Small intestine (tissue), 7 donors: Measurements from ENCODE around the gene CHST8. TPM values are rescaled to one million over a fixed set of nuclear protein-coding genes. Genes with fewer than 3 reads are reported as not detected.

Experiments used
- DNase-seq, 2 donors: peaks; one replicate each; pipeline versions ENCODE4 v3.0.0 to v3.0.0-alpha.2; 2013
- FAIRE-seq: peaks from 2 replicates; lab custom pipeline; 2012; peaks lifted over from hg19 to GRCh38; lab: Jason Lieb, UNC
- H3K27ac ChIP-seq, 3 donors: one replicate each; pipeline ENCODE4 v1.5.1; 2013; ENCODE audit warnings: low read length in 2 of 3, mild to moderate bottlenecking in 2 of 3, control low read depth in 1 of 3, inconsistent platforms in 1 of 3, low read depth in 1 of 3, moderate library complexity in 1 of 3
- H3K27me3 ChIP-seq, 3 donors: one replicate each; pipeline ENCODE4 v1.6.1; 2013; ENCODE audit warnings: low read length in 3 of 3, inconsistent platforms in 1 of 3; ENCODE audit not compliant: control insufficient read depth in 3 of 3, insufficient read depth in 3 of 3
- H3K36me3 ChIP-seq, 3 donors: one replicate each; pipeline ENCODE4 v1.6.1; 2013; ENCODE audit warnings: low read length in 3 of 3, inconsistent platforms in 1 of 3, low read depth in 1 of 3, mild to moderate bottlenecking in 1 of 3, moderate library complexity in 1 of 3; ENCODE audit not compliant: control insufficient read depth in 3 of 3, insufficient read depth in 2 of 3
- H3K4me1 ChIP-seq, 3 donors: one replicate each; pipeline ENCODE4 v1.6.1; 2013; ENCODE audit warnings: low read length in 2 of 3, inconsistent platforms in 1 of 3, low read depth in 1 of 3, mild to moderate bottlenecking in 1 of 3, moderate library complexity in 1 of 3; ENCODE audit not compliant: control insufficient read depth in 3 of 3, insufficient read depth in 2 of 3
- H3K4me3 ChIP-seq, 3 donors: one replicate each; pipeline ENCODE4 v1.5.1; 2013; ENCODE audit warnings: low read length in 3 of 3, control low read depth in 1 of 3, inconsistent platforms in 1 of 3, low read depth in 1 of 3, mild to moderate bottlenecking in 1 of 3, moderate library complexity in 1 of 3
- H3K9me3 ChIP-seq, 2 donors: one replicate each; pipeline ENCODE4 v1.6.1; 2013; ENCODE audit warnings: low read depth in 1 of 2, low read length in 1 of 2; ENCODE audit not compliant: control insufficient read depth in 2 of 2, insufficient read depth in 1 of 2
- WGBS, 3 donors: extraction: QIAGEN DNeasy Blood & Tissue Kit; methylation state at CpG; one replicate each; pipeline ENCODE4 v1.1.7; 2013; 5-methylcytosine and 5-hydroxymethylcytosine counted together
- polyA plus RNA-seq, 4 donors: library from polyadenylated mRNA; stranded (reverse) in 3 of 4; unstranded in 1 of 4; fragments of 200-250 nt in 3 of 4; fragments of 120-200 nt in 1 of 4; gene quantifications; one replicate each; pipeline versions ENCODE4 v1.2.1 to v1.2.3, GENCODE V29; 2013
- donor health status: healthy with polysubstance abuse.
- donor health status: control.
- donor health status: control.
- donor health status: Bipolar disorder and iron deficiency.
- donor health status: healthy.

The CHST8 gene
- polyA plus RNA-seq, 4 donors = 0.21 to 0.54 TPM; not detected in 2

DNA sequence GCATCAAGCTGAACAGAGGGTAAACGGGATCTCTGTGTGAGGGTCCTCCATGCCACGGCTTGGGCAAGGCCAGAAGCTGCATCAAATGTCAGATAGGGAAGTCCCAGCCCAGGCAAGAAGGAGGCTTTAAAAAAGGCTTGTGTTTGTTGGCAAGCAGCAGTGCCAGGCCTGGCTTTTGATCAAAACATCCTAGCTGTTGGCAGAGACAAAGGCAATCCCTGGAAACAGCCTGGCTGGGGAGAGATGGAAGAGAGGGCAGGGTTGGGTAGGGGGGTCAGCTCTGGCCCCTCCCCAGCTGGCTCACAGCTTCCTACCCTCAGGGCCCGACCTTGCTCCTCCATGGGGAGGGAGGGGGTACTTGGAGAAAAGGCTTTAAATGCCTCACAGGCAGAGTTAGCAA is 113.2 kb downstream of the CHST8 start:
- H3K36me3 ChIP-seq = no peaks in the 10 kb centered on the region
- DNase-seq = no peak
- no peak overlapping the region for H3K27ac ChIP-seq
- H3K4me3 ChIP-seq = no peak overlapping the region
- no peak for FAIRE-seq
- WGBS, 3 donors = 23 to 38% (median 27%) methylated on average over 3 of the region's 3 CpGs
- no peaks in the 10 kb centered on the region for H3K4me1 ChIP-seq
- H3K27me3 ChIP-seq = no peaks in the 10 kb centered on the region
- H3K9me3 ChIP-seq = peaks cover 0 to 2% of the 10 kb centered on the region in 2 donors

DNA sequence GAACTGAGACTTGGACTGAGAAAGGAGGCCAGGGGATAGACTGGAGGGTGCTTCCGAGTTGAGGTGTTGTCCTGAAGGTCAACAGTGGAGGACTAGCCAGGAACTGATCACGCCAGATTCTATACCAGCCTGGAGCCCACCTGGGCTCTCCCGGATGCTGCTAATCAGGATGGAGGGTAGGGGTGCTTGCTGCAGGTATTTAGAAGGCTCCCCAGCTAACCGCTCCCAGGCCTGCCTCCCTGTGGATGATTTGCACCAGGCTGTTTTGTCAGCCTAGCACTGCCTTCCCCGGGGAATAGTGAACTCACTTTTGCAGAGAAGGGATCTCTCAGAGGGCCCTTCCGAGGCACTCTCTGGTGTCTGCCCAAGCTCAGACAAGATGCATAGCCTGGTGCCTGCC is 114.4 kb downstream of the CHST8 start:
- no peak for FAIRE-seq
- H3K4me1 ChIP-seq = no peaks in the 10 kb centered on the region
- no peaks in the 10 kb centered on the region for H3K27me3 ChIP-seq
- no peak overlapping the region for H3K4me3 ChIP-seq
- peaks cover 0 to 2% of the 10 kb centered on the region in 2 donors for H3K9me3 ChIP-seq
- H3K36me3 ChIP-seq = no peaks in the 10 kb centered on the region
- WGBS, 3 donors = 44 to 55% (median 53%) methylated on average over 6 of the region's 6 CpGs
- no peak overlapping the region for H3K27ac ChIP-seq
- no peak for DNase-seq

DNA sequence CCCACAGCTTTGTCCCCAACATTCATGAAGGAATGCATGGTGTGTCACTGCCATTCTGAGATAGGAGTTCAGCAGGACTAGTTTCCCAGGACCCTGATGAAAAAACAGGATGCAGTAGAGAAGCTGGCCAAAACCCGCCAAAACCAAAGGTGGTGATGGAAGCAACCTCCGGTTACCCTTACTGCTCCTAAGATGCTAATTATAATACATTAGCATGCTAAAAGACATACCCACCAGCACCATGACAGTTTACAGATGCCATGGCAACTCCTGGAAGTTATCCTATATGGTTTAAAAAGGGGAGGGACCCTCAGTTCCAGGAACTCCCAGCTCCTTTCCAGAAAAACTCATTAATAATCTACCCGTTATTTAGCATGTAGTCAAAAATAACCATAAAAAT is 115.0 kb downstream of the CHST8 start:
- 40 to 55% (median 44%) methylated on average over 3 of the region's 3 CpGs for WGBS, 3 donors
- FAIRE-seq (no peak), DNase-seq (no peak)
- Histone ChIP-seq H3K36me3 (no peaks in the 10 kb centered on the region), H3K27ac (no peak overlapping the region), H3K27me3 (no peaks in the 10 kb centered on the region), H3K4me1 (no peaks in the 10 kb centered on the region), H3K9me3 (peaks cover 0 to 2% of the 10 kb centered on the region in 2 donors), H3K4me3 (no peak overlapping the region)

DNA sequence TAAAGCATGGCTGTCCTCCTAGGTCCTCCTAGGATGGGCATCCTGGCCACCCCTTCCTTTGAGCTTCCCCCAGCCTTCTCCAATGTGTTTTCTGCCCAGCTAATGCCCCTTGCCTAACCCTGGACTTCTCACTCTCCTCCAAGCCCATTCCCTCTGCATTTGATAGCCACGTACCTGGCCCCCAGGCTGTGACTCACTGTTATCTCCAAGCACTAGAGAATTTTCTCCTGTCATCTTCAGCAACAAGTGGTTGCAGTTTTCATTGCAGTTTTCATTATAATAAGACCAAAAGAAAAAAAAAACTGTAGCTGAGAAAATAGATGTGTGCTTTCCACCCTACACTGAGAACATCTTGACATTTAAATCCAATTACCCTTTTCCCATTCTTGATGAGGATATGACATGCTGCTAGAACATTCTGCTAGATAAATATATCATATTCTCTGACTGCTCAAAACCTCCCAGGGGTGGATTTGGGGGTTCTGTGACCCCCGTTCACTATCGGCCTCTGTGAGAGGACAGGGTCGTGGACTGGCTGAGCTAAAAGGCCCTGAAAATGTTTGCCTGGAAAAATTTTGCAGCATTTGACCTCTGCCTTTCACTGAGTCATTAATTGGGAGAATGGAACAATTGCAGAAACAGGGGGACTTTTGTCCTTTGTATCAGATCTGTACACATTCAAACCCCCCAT is 116.1 kb downstream of the CHST8 start:
- 42 to 66% (median 52%) methylated on average over 4 of the region's 4 CpGs for WGBS, 3 donors
- H3K27ac ChIP-seq = no peak overlapping the region
- H3K4me3 ChIP-seq = no peak overlapping the region
- H3K9me3 ChIP-seq = no peaks in the 10 kb centered on the region
- FAIRE-seq (no peak), DNase-seq (no peak)
- H3K4me1 ChIP-seq = no peaks in the 10 kb centered on the region
- no peaks in the 10 kb centered on the region for H3K27me3 ChIP-seq
- H3K36me3 ChIP-seq = no peaks in the 10 kb centered on the region

DNA sequence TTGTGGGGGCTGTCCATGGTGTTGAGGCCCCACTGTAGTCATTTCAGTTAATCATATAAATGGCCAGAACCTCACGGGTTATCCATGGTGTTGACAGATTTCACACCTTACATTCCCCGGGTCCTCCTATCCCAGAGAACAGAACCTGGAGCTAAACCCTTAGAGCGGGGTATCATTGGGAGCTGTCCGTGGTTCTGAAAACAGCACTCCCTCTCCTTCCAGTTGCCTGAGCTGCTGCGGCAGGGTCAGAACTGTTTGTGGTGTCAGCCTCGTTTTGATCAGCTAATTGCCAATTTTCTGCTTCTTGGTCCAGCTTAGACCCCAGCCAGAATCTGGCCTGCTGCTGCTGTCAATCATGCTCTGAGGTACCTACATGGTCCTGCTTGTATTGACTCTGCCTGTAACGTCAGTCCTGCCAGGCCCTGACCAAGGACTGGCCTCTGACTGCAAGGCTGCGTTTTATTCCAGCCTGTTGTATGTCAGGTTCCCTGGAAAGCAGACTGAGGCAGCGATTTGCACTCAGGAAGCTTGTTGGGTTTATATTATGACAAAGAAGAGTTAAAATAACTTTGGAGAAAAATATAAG is 119.2 kb downstream of the CHST8 start:
- H3K27me3 ChIP-seq = no peaks in the 10 kb centered on the region
- no peaks in the 10 kb centered on the region for H3K9me3 ChIP-seq
- H3K4me1 ChIP-seq = no peaks in the 10 kb centered on the region
- no peak overlapping the region for H3K27ac ChIP-seq
- no peak overlapping the region for H3K4me3 ChIP-seq
- WGBS, 3 donors = 19 to 22% (median 21%) methylated on average over 9 of the region's 9 CpGs
- FAIRE-seq (no peak), DNase-seq (peak; percentile 25 to 64)
- H3K36me3 ChIP-seq = no peaks in the 10 kb centered on the region

DNA sequence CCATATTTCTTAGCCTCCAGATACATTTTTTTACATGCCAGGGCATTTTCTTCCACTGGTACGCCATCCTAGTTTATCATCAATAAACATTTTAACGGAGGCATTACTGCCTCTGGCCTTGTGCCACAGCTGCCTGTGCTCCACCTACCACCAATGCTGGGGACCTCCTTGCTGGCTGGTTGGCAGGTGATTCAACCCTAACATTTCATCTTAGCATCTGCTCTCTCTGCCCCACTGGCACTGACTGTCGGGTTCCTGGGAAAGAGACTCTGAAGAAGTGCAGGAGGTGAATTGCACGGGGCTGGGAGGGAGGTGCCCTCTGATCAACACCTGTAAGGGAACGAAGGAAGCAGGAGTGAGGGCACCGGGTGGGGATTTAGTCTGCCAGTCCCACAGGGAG is 123.5 kb downstream of the CHST8 start:
- no peaks in the 10 kb centered on the region for H3K4me1 ChIP-seq
- no peaks in the 10 kb centered on the region for H3K9me3 ChIP-seq
- no peak overlapping the region for H3K27ac ChIP-seq
- H3K36me3 ChIP-seq = no peaks in the 10 kb centered on the region
- 33 to 61% (median 45%) methylated on average over 6 of the region's 6 CpGs for whole genome bisulfite sequencing, 3 donors
- H3K27me3 ChIP-seq = no peaks in the 10 kb centered on the region
- no peak for DNase-seq
- FAIRE-seq = no peak
- H3K4me3 ChIP-seq = no peak overlapping the region

DNA sequence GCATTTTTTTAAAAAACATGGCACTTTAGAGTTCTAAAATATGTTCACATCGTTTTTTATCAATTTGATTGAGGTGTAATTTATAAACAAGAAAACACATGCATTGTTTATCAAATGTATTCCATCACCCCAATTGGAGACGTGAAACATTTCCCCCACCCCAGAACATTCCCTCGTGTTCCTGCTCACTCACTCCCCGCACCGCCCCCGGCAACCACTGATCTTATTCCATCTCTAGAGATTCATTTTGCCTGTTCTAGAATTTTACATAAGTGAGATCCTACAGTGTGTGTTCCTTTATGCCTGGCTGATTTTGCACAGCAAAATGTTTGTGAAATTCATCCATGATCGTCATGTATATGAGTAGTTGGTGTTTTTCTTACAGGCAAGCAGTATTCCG is 124.4 kb downstream of the CHST8 start:
- Histone ChIP-seq H3K27ac (no peak overlapping the region), H3K4me3 (no peak overlapping the region), H3K36me3 (no peaks in the 10 kb centered on the region), H3K9me3 (no peaks in the 10 kb centered on the region), H3K4me1 (no peaks in the 10 kb centered on the region), H3K27me3 (no peaks in the 10 kb centered on the region)
- WGBS, 3 donors = 76 to 77% (median 77%) methylated on average over 8 of the region's 8 CpGs
- FAIRE-seq = no peak
- DNase-seq = no peak

DNA sequence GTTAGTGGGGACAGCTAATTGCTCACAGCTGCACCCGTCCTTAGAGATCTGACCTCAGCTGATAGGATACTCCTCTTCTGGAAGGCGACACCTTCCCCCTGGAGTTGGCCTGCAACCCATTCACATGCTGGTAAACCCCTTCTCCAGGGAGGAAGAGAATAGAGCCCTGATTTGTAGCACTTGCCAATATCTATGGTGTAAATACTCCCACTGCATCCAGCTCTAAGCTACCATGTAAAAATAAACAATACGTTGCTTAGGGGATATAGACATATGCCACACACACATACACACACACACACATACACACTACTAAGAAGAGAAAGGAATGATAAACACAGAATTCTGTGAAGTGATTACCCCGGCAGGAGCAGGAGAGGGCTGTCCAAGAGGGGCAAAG is 125.5 kb downstream of the CHST8 start:
- no peak for DNase-seq
- Histone ChIP-seq H3K27me3 (no peaks in the 10 kb centered on the region), H3K4me3 (no peak overlapping the region), H3K4me1 (no peaks in the 10 kb centered on the region), H3K27ac (no peak overlapping the region), H3K36me3 (no peaks in the 10 kb centered on the region), H3K9me3 (no peaks in the 10 kb centered on the region)
- 41 to 49% (median 45%) methylated on average over 4 of the region's 4 CpGs for WGBS, 3 donors
- no peak for FAIRE-seq
